ENCODE results near the gene TOMM5. TPM values are rescaled to one million over a fixed set of nuclear protein-coding genes. Genes with fewer than 3 reads are reported as not detected.

TOMM5 gene
- total and polyA plus RNA-seq, 8 donors: 22.8 to 59.2 (median 38.0) TPM

DNA sequence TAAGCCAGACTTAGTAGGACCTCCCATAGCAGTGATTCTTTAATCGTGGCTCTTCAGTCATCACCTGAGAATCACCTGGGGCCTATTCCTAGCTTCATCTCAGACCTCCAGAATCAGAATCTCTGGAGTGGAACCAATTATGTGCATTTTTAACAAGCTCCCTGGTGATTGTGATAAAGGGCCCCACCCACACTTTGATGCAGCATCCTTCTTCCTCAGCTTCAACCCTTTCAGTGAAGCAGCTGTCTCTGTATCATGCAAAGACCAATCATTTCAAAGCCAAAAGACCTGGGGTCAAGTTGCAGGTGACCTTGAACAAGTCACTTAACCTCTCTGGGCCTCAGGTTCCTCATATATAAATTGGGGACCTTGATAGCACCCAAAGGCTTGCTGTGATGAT, 33.3 kb downstream of the TOMM5 start:
- FAIRE-seq (no peak), ATAC-seq (no peak)
- intact Hi-C loops (cut with DNase I): no loop called here

DNA sequence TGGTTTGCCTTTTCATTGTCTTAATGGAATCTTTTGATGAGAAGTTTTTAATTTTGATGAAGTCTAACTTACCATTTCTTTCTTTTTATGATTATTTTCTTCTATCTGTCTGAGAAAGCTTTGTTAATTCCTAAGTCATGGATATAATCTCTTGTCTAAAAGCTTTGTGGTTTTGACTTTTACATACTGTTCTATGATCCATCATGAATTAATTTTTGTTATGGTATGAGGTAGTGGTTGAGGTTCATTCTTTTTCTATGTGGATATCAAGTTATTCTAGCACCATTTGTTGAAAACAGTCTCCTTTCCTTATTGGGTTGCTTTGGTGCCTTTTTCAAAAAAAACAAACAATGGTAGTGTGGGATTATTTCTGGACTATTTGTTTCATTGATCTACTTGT, 36.6 kb downstream of the TOMM5 start:
- FAIRE-seq: no peak
- intact Hi-C loops (cut with DNase I): no loop called here

More for the DNA sequence above, 33.3 kb downstream of the TOMM5 start:
- Histone ChIP-seq H3K4me1 (no peaks in the 10 kb centered on the region), H3K27ac (no peak overlapping the region), H3K36me3 (no peaks in the 10 kb centered on the region), H3K9me3 (no peaks in the 10 kb centered on the region), H3K27me3 (no peaks in the 10 kb centered on the region), H3K4me3 (no peak overlapping the region)
- TF ChIP-seq, protein P1, sequence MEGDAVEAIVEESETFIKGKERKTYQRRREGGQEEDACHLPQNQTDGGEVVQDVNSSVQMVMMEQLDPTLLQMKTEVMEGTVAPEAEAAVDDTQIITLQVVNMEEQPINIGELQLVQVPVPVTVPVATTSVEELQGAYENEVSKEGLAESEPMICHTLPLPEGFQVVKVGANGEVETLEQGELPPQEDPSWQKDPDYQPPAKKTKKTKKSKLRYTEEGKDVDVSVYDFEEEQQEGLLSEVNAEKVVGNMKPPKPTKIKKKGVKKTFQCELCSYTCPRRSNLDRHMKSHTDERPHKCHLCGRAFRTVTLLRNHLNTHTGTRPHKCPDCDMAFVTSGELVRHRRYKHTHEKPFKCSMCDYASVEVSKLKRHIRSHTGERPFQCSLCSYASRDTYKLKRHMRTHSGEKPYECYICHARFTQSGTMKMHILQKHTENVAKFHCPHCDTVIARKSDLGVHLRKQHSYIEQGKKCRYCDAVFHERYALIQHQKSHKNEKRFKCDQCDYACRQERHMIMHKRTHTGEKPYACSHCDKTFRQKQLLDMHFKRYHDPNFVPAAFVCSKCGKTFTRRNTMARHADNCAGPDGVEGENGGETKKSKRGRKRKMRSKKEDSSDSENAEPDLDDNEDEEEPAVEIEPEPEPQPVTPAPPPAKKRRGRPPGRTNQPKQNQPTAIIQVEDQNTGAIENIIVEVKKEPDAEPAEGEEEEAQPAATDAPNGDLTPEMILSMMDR (IDR thresholded peaks at IDR 0.05): no peak
- 77 to 91% methylated on average over 1 of the region's 1 CpG for WGBS, 2 donors
- no peak for DNase-seq

DNA sequence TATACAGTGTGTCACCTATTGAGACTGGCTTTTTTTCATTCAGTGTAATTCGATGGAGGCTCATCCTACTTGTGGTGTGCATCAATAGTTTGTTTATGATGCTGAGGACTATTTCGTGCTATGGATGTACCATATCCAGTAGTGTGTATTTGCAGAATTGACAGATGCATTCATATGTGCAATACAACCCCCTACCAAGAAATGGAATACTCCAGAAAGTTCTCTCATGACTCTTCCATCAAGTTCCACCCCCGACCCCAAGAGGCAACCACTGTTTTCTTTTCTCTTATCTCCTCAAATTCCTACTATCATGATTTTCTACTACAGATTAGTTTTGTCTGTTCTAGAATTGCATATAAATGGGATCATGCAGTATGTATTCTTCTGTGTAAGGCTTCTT, 38.1 kb downstream of the TOMM5 start:
- Histone ChIP-seq H3K27ac (no peak overlapping the region), H3K36me3 (no peaks in the 10 kb centered on the region), H3K4me3 (no peak overlapping the region), H3K27me3 (no peaks in the 10 kb centered on the region), H3K4me1 (no peaks in the 10 kb centered on the region), H3K9me3 (no peaks in the 10 kb centered on the region)
- DNase-seq: no peak
- no peak for FAIRE-seq
- 92 to 94% methylated on average over 3 of the region's 3 CpGs for WGBS, 2 donors
- intact Hi-C loops (cut with DNase I): no loop called here
- TF ChIP-seq, protein P1 (IDR thresholded peaks at IDR 0.05): no peak
- ATAC-seq: no peak

More for the DNA sequence above, 36.6 kb downstream of the TOMM5 start:
- no peaks in the 10 kb centered on the region for H3K27me3 ChIP-seq
- no peaks in the 10 kb centered on the region for H3K36me3 ChIP-seq
- H3K4me3 ChIP-seq: no peak overlapping the region
- H3K27ac ChIP-seq: no peak overlapping the region
- DNase-seq (no peak), ATAC-seq (no peak)
- H3K4me1 ChIP-seq: no peaks in the 10 kb centered on the region
- TF ChIP-seq, protein P1 (IDR thresholded peaks at IDR 0.05): no peak
- H3K9me3 ChIP-seq: no peaks in the 10 kb centered on the region

GRCh38 chr9:37551888-37552287, 40.5 kb downstream of the TOMM5 start:
- no peak for ATAC-seq
- no peaks in the 10 kb centered on the region for H3K4me1 ChIP-seq
- intact Hi-C loops (cut with DNase I): no loop called here
- TF ChIP-seq, protein P1 (IDR thresholded peaks at IDR 0.05): no peak
- H3K27ac ChIP-seq: no peak overlapping the region
- no peak for DNase-seq
- H3K9me3 ChIP-seq: no peaks in the 10 kb centered on the region
- FAIRE-seq: no peak
- whole genome bisulfite sequencing, 2 donors: 85 to 89% methylated on average over 2 of the region's 2 CpGs
- no peak overlapping the region for H3K4me3 ChIP-seq
- H3K36me3 ChIP-seq: no peaks in the 10 kb centered on the region
- no peaks in the 10 kb centered on the region for H3K27me3 ChIP-seq

GRCh38 chr9:37551468-37551867, 40.9 kb downstream of the TOMM5 start:
- Histone ChIP-seq H3K36me3 (no peaks in the 10 kb centered on the region), H3K27me3 (no peaks in the 10 kb centered on the region), H3K9me3 (no peaks in the 10 kb centered on the region), H3K4me3 (no peak overlapping the region), H3K27ac (no peak overlapping the region), H3K4me1 (no peaks in the 10 kb centered on the region)
- ATAC-seq: peak in 2 of 4 donors; percentile 32 to 58
- no peak for DNase-seq
- FAIRE-seq: no peak
- TF ChIP-seq, protein P1 (IDR thresholded peaks at IDR 0.05): no peak
- intact Hi-C loops (cut with DNase I): no loop called here
- WGBS, 2 donors: 66 to 73% methylated on average over 3 of the region's 3 CpGs
